MCF 10A (cell line): Measurements from ENCODE around the gene CKB. TPM values are rescaled to one million over a fixed set of nuclear protein-coding genes. Genes with fewer than 3 reads are reported as not detected.

Experiments used
- BruUV-seq: library from RNA; stranded (reverse); fragments of 400-500 nt; replicated peaks from 2 replicates; lab custom pipeline; 2021; lab: Mats Ljungman, UMichigan
- CTCF ChIA-PET: fragments of 300-600 bp; sonication (Branson Sonifier 250); formaldehyde crosslinking; extraction: SDS; loops from one replicate; lab custom pipeline; 2021; ENCODE audit warnings: antibody characterized with exemption, inconsistent platforms; lab: Yijun Ruan, JAX
- POLR2A ChIA-PET: fragments of 300-600, 350-650 bp; sonication (Branson Sonifier 250); formaldehyde crosslinking; extraction: SDS; loops from one replicate; lab custom pipeline; 2020; ENCODE audit warnings: antibody characterized with exemption, inconsistent platforms; lab: Yijun Ruan, JAX
- DNase-seq: peaks from one replicate; pipeline ENCODE4 v3.0.0-alpha.2; 2018; ENCODE audit not compliant: unreplicated experiment
- H3K27ac Mint-ChIP-seq: one replicate; pipeline ENCODE4 v1.8.0; 2022; ENCODE audit warnings: mild to moderate bottlenecking, low read depth, mixed read lengths; ENCODE audit not compliant: unreplicated experiment
- H3K27me3 Mint-ChIP-seq: one replicate; pipeline ENCODE4 v1.8.0; 2022; ENCODE audit warnings: mixed read lengths; ENCODE audit not compliant: insufficient read depth, unreplicated experiment
- H3K36me3 Mint-ChIP-seq: one replicate; pipeline ENCODE4 v1.8.0; 2022; ENCODE audit warnings: mild to moderate bottlenecking, moderate library complexity, mixed read lengths; ENCODE audit not compliant: insufficient read depth, unreplicated experiment
- H3K4me1 Mint-ChIP-seq: one replicate; pipeline ENCODE4 v1.8.0; 2022; ENCODE audit warnings: mixed read lengths; ENCODE audit not compliant: insufficient read depth, unreplicated experiment
- H3K4me3 Mint-ChIP-seq: one replicate; pipeline ENCODE4 v1.8.0; 2022; ENCODE audit warnings: mild to moderate bottlenecking, moderate library complexity, mixed read lengths; ENCODE audit not compliant: unreplicated experiment
- H3K9me3 Mint-ChIP-seq: one replicate; pipeline ENCODE4 v1.8.0; 2022; ENCODE audit warnings: mixed read lengths; ENCODE audit not compliant: unreplicated experiment
- intact Hi-C: fragments of 100-400 bp; cut with micrococcal nuclease; formaldehyde crosslinking; loops from 2 replicates; pipeline ENCODE4 v1.14.1; 2022
- total RNA-seq: library from RNA; stranded (reverse); gene quantifications from 2 replicates; pipeline ENCODE4 v1.2.3, GENCODE V29; 2022
- TF ChIP-seq, protein P1 (sequence below): fragments of 200-600 bp; IDR thresholded peaks from one replicate; pipeline ENCODE4 v1.8.0; 2022; ENCODE audit warnings: antibody characterized with exemption, mild to moderate bottlenecking; ENCODE audit not compliant: unreplicated experiment

Gene CKB
- total RNA-seq, 1 experiment from 2014 or later: 8.5 TPM

DNA sequence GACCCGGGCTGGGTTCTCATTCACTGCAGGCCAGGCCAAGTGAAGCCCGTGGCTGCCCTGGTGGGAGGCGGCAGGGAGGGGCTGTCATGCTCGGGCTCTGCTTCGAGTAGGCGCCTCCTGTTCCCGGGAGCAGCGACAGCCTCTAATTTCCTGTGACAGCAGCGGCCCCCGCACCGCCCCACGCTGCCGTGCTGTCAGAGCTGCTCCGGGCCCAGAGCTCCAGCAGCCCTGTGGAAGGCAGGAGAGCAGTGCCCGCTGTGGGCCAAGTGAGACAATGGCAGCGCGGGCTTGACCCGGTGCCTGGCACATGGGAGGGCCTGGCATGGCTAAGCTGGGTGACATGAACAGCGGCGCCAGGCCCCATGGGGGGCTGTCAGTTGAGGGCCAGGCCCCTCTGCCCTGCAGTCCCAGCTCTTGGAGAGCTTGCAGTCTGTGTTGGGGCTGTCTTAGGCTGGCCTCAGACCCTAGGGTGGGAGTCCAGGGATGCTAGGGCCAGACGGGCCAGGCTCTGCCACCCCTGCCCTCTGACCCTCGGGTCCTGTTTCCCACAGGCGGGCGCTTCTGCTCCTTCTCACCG is 11.5 kb upstream of the CKB start:
- H3K27ac Mint-ChIP-seq: no peak overlapping the region
- BruUV-seq: no TSS peak
- no peak overlapping the region for H3K4me3 Mint-ChIP-seq
- H3K4me1 Mint-ChIP-seq: peaks cover 5% of the 10 kb centered on the region
- H3K36me3 Mint-ChIP-seq: peaks cover 25% of the 10 kb centered on the region
- ChIA-PET CTCF (interaction anchor here (2.1 kb wide), 1 partner anchor 13 kb away, joined by 7 read pairs; no protein-coding TSS in a partner anchor), POLR2A (interaction anchor here (1.1 kb wide), 1 partner anchor 13 kb away, joined by 3 read pairs; no protein-coding TSS in a partner anchor)
- H3K9me3 Mint-ChIP-seq: no peaks in the 10 kb centered on the region
- no peaks in the 10 kb centered on the region for H3K27me3 Mint-ChIP-seq
- no peak for DNase-seq
- intact Hi-C loops: no loop called here
- TF ChIP-seq, protein P1, sequence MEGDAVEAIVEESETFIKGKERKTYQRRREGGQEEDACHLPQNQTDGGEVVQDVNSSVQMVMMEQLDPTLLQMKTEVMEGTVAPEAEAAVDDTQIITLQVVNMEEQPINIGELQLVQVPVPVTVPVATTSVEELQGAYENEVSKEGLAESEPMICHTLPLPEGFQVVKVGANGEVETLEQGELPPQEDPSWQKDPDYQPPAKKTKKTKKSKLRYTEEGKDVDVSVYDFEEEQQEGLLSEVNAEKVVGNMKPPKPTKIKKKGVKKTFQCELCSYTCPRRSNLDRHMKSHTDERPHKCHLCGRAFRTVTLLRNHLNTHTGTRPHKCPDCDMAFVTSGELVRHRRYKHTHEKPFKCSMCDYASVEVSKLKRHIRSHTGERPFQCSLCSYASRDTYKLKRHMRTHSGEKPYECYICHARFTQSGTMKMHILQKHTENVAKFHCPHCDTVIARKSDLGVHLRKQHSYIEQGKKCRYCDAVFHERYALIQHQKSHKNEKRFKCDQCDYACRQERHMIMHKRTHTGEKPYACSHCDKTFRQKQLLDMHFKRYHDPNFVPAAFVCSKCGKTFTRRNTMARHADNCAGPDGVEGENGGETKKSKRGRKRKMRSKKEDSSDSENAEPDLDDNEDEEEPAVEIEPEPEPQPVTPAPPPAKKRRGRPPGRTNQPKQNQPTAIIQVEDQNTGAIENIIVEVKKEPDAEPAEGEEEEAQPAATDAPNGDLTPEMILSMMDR: no peak

DNA sequence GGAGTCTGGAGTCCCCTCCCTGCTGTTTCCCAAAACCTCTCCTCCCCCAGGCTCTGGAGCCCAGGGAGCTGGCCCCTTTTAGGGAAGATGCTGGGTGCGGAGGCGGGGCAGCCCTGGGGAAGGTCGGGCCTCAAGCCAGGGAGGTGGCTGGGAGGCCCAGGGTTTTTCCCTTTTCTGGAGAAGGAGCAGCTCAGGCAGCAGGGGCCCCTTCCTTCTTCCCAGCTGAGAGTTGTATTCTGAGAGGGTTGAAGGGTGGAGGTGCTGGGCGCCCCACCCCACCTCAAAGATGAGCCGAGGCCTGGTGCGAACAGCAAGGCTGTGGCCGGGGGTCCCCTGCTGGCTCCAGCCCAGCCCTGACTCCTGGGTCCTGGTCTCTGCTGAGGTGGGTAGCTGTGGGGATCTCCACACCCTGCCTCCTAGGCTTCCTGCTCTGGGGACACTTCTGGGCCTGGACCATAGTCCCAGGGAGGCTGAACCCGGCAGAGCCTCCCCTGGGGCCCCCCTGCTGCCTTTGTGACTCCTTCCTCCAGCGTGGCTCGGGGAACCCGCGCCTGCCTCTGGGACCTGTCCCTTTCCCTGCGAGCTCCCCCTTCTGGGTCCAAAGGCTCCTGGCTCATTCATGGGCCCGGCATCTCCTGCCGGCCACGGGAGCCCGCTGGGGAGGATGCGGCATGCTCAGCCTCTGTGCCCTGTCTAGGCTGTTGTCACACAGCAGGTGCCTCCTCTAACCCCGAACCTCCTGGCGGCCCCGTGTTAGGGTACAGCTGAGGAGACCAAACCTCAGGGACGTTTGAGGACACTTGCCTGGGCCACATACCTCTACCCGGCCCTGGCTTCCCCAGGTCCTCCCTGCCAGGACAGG is 10.7 kb upstream of the CKB start:
- Mint-ChIP-seq H3K27me3 (no peaks in the 10 kb centered on the region), H3K27ac (no peak overlapping the region), H3K36me3 (peaks cover 25% of the 10 kb centered on the region), H3K4me1 (peaks cover 5% of the 10 kb centered on the region), H3K4me3 (no peak overlapping the region), H3K9me3 (no peaks in the 10 kb centered on the region)
- ChIA-PET POLR2A (interaction anchor here (1.1 kb wide), 1 partner anchor 12 kb away, joined by 3 read pairs; no protein-coding TSS in a partner anchor), CTCF (interaction anchor here (2.1 to 5.5 kb wide), 2 partner anchors 12 to 14 kb away, joined by 7 to 34 read pairs; no protein-coding TSS in a partner anchor)
- TF ChIP-seq, protein P1: no peak
- no peak for DNase-seq
- no TSS peak for BruUV-seq
- intact Hi-C loops: no loop called here

DNA sequence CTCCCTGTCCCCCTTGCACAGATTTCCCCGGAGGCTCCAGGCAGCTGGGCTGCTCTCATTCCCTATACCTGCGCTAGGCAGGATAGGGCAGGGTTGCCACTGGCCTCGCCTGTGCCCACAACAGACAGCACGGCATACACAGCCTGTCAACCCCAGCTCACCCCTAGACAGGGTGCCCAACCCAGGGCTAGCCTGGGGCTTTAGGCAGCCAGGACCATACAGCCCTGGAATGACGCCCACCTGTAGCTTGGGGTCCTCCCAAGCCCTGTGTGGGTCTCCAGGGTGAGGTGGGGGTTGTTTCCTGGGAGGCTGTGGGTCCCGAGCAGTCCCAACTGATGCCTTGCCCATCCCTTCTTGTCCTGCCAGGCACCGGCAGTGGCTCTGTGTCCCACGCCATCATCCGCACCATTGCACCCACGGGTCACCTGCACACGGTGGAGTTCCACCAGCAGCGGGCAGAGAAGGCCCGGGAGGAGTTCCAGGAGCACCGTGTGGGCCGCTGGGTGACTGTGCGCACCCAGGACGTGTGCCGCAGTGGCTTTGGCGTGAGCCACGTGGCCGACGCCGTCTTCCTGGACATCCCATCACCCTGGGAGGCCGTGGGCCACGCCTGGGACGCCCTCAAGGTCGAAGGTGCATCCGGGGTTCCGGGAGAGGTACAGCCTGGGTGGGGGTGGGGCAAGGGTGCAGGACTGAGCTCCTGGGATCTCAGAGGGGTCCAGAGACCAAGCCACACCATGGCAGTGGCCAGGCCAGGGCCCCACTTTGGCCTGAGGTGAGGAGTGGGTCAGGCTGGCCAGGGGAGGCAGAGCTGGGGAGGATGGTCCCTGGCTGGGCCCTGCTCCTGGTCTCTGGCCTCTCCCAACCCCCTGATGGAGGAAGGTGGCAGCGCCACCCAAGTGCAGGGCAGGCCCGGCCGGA is 9.8 kb upstream of the CKB start:
- Mint-ChIP-seq H3K36me3 (peaks cover 25% of the 10 kb centered on the region), H3K27ac (no peak overlapping the region), H3K4me1 (peaks cover 7% of the 10 kb centered on the region), H3K27me3 (no peaks in the 10 kb centered on the region), H3K9me3 (no peaks in the 10 kb centered on the region), H3K4me3 (no peak overlapping the region)
- POLR2A ChIA-PET: interaction anchor here (1.1 kb wide), 1 partner anchor 12 kb away, joined by 3 read pairs; no protein-coding TSS in a partner anchor
- BruUV-seq: no TSS peak
- CTCF ChIA-PET: interaction anchor here (0.6 to 5.5 kb wide), 3 partner anchors 8 to 142 kb away, joined by 3 to 34 read pairs (median 3); no protein-coding TSS in a partner anchor
- no peak for DNase-seq
- TF ChIP-seq, protein P1: no peak
- intact Hi-C loops: no loop called here
